ENCODE results near the gene GPBAR1. TPM values are rescaled to one million over a fixed set of nuclear protein-coding genes. Genes with fewer than 3 reads are reported as not detected.

Gene GPBAR1
- polyA plus RNA-seq, 12 donors, result 1.2 to 2.9 (median 1.8) TPM; not detected in 2

GRCh38 chr2:218236829-218237228 lies 24.0 kb upstream of the GPBAR1 start:
- no peak for DNase-seq

- DNase-seq, result no peak
These were observed 21.9 kb upstream of the GPBAR1 start for GRCh38 chr2:218238887-218239286.

- DNase-seq, result no peak
These were observed 16.6 kb upstream of the GPBAR1 start for GRCh38 chr2:218244204-218244603.

GRCh38 chr2:218244665-218245064 lies 16.1 kb upstream of the GPBAR1 start:
- no peak for DNase-seq

GRCh38 chr2:218245214-218245613 lies 15.6 kb upstream of the GPBAR1 start:
- DNase-seq, result no peak

- DNase-seq, result no peak
These were observed 11.1 kb upstream of the GPBAR1 start for GRCh38 chr2:218249691-218250090.

- DNase-seq, result no peak
These were observed 8.1 kb upstream of the GPBAR1 start for GRCh38 chr2:218252509-218253231.

- no peak for DNase-seq
These were observed 7.6 kb upstream of the GPBAR1 start for GRCh38 chr2:218253232-218253625.

- no peak for DNase-seq
These were observed 5.4 kb upstream of the GPBAR1 start for GRCh38 chr2:218255446-218255845.

GRCh38 chr2:218256612-218257350 lies 4.0 kb upstream of the GPBAR1 start:
- DNase-seq, result no peak

- DNase-seq, result no peak
These were observed 3.3 kb upstream of the GPBAR1 start for GRCh38 chr2:218257390-218257981.

GRCh38 chr2:218259099-218259961 lies 1.5 kb upstream of the GPBAR1 start:
- DNase-seq, result no peak

GRCh38 chr2:218260166-218260565 lies 649 bp upstream of the GPBAR1 start:
- DNase-seq, result no peak

- DNase-seq, result no peak
These were observed 815 bp downstream of the GPBAR1 start for GRCh38 chr2:218261423-218262236.

- no peak for DNase-seq
These were observed 1.4 kb downstream of the GPBAR1 start for GRCh38 chr2:218262237-218262600.

GRCh38 chr2:218262631-218263586 lies 2.1 kb downstream of the GPBAR1 start:
- DNase-seq, result no peak

GRCh38 chr2:218263817-218264641 lies 3.2 kb downstream of the GPBAR1 start:
- DNase-seq, result no peak

GRCh38 chr2:218264773-218265561 lies 4.2 kb downstream of the GPBAR1 start:
- no peak for DNase-seq

All from muscle of arm (tissue), 12 donors.